Uterus (tissue), 2 donors: ENCODE results near the gene CST1.

Experiments used
- CTCF ChIP-seq, 4 experiments: fragments of 200-600 bp in 2 of 4; fragments of 450-650 bp in 2 of 4; sonication (generic) in 2 of 4; IDR thresholded peaks; one replicate each; pipeline ENCODE4 v1.5.1; 2016 to 2019; ENCODE audit warnings: antibody characterized with exemption in 4 of 4, mild to moderate bottlenecking in 2 of 4, moderate library complexity in 1 of 4
- POLR2A ChIP-seq, 2 donors: fragments of 450-650 bp; IDR thresholded peaks; one replicate each; pipeline ENCODE4 v1.6.1; 2016; ENCODE audit warnings: antibody characterized with exemption in 2 of 2, mild to moderate bottlenecking in 1 of 2, moderate library complexity in 1 of 2

GRCh38 chr20:23705895-23706294 lies 44.8 kb downstream of the CST1 start:
- TF ChIP-seq CTCF (IDR thresholded peaks at IDR 0.05) (no peak), POLR2A (IDR thresholded peaks at IDR 0.05) (no peak)
